GM21717 (cell line): Measurements from ENCODE around the gene SAGE1.
"Not testable (repeated sequence)": the region's sequence is repeated elsewhere in the genome, so short reads cannot be mapped to it uniquely, and the experiment has no call there.

Experiments
- ATAC-seq: cut with Tn5 transposase; IDR thresholded peaks from one replicate; pipeline ENCODE4 v1.9.1; 2021; ENCODE audit warnings: mild to moderate bottlenecking, moderate library complexity; ENCODE audit not compliant: unreplicated experiment

SAGE1 gene, protein sequence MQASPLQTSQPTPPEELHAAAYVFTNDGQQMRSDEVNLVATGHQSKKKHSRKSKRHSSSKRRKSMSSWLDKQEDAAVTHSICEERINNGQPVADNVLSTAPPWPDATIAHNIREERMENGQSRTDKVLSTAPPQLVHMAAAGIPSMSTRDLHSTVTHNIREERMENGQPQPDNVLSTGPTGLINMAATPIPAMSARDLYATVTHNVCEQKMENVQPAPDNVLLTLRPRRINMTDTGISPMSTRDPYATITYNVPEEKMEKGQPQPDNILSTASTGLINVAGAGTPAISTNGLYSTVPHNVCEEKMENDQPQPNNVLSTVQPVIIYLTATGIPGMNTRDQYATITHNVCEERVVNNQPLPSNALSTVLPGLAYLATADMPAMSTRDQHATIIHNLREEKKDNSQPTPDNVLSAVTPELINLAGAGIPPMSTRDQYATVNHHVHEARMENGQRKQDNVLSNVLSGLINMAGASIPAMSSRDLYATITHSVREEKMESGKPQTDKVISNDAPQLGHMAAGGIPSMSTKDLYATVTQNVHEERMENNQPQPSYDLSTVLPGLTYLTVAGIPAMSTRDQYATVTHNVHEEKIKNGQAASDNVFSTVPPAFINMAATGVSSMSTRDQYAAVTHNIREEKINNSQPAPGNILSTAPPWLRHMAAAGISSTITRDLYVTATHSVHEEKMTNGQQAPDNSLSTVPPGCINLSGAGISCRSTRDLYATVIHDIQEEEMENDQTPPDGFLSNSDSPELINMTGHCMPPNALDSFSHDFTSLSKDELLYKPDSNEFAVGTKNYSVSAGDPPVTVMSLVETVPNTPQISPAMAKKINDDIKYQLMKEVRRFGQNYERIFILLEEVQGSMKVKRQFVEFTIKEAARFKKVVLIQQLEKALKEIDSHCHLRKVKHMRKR

DNA sequence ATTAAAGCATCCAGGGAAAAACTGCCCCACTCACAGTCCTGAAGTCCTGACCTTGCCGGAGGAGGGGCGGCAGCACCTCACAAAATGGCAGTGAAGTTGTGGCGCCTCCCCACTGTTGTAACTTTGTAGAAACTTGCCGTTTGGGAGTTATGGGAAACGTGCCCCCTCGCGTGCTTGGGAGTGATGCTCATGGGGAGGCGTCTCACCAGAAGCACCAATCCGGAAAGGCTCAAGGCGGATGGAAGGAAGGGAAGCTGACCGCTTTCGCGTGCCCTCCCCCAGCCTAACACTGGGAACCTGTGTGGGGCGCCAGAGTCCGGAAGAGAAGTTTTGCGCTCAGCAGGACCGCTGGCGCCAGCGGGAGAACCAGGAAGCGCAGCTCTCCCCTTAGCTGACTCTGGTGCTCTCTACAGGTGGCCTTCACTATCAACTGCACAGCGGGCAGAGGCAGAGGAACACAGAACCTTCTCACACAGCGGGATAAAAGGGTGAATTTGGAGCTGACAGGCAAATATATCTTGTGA lies at the start of gene SAGE1, which contains the start of gene CT45A10:
SAGE1 (plus strand) TSS at position 423 of the 524 bp plus-strand sequence. CDS start 2,527 bp downstream, outside the sequence.
CT45A10 (minus strand) TSS at position 151 of the 524 bp plus-strand sequence. CDS start 8,100 bp downstream, outside the sequence.
- ATAC-seq = no peak

DNA sequence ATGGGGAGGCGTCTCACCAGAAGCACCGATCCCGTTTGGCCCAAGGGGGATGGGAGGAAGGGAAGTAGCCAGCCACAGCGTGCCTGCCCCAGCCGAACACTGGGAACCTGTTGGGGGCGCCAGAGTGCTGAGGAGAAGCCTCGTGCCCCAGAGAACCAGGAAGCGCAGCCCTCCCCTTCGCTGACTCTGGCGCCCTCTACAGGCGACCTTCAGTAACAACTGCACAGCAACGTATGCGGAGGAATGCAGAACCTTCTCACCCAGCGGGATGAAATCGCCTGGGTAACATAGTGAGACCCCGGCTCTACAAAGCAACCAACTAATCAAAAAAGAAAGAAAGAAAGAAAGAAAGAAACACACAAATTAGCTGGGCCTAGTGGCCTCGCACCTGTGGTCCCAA lies 39.1 kb upstream of the SAGE1 start, which contains the start of gene CT45A8:
CT45A8 (minus strand) TSS at position 101 of the 400 bp plus-strand sequence. CDS start 3,755 bp downstream, outside the sequence.
- not testable (repeated sequence) for ATAC-seq

DNA sequence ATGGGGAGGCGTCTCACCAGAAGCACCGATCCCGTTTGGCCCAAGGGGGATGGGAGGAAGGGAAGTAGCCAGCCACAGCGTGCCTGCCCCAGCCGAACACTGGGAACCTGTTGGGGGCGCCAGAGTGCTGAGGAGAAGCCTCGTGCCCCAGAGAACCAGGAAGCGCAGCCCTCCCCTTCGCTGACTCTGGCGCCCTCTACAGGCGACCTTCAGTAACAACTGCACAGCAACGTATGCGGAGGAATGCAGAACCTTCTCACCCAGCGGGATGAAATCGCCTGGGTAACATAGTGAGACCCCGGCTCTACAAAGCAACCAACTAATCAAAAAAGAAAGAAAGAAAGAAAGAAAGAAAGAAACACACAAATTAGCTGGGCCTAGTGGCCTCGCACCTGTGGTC lies 21.8 kb upstream of the SAGE1 start, which contains the start of gene CT45A9:
CT45A9 (minus strand) TSS at position 101 of the 400 bp plus-strand sequence. CDS start 3,751 bp downstream, outside the sequence.
- not testable (repeated sequence) for ATAC-seq

GRCh38 chrX:135882741-135883140 lies 10.8 kb upstream of the SAGE1 start:
- not testable (repeated sequence) for ATAC-seq

DNA sequence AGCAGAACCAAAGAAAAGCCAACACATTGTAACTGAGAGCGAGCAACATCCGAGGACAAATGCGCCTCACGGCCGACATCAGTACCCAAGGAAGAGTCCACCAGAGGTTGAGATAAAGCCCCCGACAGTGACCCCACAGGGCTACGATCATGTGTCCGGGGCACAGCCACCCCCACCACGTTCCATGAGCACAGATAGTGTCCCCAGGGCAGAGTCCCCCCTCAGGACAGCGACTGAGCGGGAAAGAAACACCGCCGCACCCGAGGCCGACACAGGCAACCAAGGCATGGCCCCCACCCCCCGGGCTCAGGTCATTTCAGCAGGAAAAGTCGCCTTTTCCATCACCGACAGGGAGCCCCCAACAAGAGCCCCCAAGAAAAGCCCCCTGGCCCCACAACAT lies 5.3 kb upstream of the SAGE1 start:
- not testable (repeated sequence) for ATAC-seq

DNA sequence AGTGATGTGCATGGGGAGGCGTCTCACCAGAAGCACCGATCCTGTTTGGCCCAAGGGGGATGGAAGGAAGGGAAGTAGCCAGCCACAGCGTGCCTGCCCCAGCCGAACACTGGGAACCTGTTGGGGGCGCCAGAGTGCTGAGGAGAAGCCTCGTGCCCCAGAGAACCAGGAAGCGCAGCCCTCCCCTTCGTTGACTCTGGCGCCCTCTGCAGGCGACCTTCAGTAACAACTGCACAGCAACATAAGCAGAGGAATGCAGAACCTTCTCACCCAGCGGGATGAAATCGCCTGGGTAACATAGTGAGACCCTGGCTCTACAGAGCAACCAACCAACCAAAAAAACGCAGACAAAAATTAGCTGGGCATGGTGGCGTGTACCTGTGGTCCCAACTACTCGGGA lies 4.5 kb upstream of the SAGE1 start:
- ATAC-seq = not testable (repeated sequence)

DNA sequence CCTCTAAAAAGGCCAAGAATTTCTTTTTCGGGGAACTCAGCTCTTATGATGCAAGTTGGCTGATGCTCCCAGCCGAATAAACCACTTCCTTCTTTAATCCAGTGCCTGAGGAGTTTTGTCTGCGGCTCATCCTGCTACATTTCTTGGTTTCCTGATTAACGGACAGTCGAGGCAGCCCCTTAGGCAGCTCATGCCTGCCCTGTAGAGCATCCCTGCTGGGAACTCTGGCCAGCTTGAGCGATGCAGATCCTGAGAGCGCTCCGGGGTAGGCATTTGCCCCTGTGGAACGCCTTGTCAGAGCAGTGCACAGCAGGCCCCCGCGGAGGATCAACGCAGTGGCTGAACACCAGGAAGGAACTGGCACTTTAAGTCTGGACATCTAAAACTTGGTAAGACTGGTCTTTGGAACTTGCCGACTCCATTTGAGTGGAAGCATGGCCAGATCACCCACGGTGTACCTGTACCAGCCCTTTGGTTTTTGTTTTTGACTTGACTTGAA lies 3.4 kb upstream of the SAGE1 start:
- no peak for ATAC-seq

DNA sequence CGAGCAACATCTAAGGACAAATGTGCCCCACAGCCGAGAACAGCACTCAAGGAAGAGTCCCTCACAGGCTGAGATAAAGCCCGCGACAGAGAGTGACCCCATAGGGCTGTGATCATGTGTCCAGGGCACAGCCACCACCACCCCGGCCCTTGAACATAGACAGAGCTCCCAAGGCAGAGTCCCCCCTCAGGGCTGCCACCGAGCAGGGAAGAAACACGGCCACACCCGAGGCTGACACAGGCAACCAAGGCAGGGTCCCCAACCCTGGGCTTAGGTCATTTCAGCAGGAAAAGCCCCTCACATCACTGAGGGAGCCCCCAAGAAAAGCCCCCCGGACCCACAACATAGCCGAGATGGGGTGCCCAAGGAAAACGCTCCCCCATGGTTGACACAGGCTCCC lies 735 bp upstream of the SAGE1 start:
- no peak for ATAC-seq

DNA sequence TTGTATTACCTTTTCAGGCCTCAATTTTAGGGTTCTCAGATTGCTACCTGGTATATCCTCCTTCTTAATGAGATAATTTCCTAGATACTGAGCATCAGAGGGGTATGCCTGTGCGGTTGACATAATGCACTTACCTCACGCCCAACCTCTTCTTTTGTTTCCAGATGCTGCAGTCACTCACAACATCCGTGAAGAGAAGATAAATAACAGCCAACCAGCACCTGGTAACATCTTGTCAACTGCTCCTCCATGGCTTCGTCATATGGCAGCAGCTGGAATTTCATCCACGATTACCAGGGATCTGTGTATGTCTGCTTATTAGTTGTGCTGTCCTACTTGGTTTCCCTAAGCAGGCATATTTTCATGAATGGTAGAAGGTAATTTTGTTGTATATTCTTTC lies 16.7 kb downstream of the SAGE1 start:
- ATAC-seq = no peak

DNA sequence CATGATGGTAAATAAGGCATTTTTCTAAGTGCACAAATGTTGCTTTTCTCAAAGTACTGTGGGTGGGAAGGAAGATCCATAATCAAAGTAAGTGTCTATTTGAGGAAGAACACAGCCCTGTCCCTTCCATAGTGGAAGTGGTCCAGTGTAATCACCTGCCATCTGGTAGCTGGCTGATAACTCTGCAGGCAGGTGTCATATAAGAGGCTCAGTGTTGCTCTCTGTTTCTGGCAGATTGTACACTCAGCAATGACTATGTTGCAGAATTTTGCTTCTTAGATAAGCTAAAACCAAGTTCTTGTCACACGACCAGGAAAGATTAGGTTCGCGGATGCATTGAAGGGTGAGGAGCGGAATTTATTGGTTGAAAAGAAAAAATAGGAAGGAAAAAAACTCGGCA lies 20.9 kb downstream of the SAGE1 start:
- ATAC-seq = no peak

DNA sequence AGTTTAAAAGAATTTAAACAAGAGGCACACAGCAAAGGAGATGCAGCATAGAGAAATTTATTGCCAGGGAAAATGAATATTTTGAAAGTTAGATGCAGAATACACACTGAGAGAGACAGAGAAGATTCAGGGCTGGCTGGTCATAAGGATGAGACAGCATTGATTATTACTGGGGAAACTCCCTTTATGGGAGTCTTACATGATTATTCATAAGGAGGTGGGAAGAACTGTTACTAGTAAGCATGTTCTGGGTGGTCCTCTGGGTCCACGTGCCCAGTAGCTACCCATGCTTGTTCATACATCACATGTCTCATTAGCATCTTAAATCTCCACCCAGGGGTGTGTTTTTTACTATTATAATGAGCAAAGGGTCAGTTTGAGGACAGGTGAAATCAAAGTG lies 27.0 kb downstream of the SAGE1 start:
- ATAC-seq = not testable (repeated sequence)

- ATAC-seq = no peak
Observed at GRCh38 chrX:135923353-135923752, 29.8 kb downstream of the SAGE1 start.

DNA sequence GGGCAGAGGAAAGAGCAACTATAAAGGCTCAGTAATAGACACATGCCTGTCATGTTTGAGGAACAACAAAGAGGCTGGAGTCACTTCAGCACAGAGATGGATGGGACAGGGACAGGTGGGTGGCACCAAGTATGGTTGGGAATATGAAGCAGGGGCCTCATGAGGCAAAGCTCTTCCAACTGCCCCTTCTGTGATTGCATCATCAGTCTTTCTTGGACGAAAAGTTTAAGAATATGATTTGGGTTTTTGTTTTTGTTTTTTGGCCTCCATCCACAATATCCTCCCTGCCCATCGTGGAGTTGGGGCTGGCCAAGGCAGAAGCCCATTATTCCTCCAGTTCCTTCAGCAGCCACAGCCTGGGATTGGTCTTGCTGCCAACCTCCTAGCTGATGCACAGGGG lies 34.4 kb downstream of the SAGE1 start:
- no peak for ATAC-seq

- peak; percentile 78 for ATAC-seq
Observed at GRCh38 chrX:135931644-135932487, 38.4 kb downstream of the SAGE1 start.

- no peak for ATAC-seq
Observed at GRCh38 chrX:135944486-135944885, 51.0 kb downstream of the SAGE1 start.

DNA sequence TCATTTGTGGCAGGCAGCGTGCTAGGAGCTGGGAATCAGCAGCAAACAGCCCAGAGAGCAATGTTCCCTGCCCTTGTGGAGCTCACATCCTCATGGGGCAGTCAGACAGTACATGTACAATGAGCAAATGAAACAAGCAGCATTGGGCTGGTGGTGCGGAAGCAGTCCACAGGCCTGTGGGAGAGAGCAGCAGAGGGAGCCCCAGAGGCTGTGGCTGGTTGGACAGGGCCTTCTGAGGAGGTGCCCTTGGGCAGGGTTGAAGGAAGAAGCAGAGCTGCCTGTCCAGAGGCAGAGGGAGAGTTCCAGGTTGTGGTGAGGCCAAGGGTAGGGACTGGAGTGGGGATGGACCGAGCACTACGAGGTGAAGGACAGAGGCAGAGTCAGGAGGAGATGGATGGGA lies 57.8 kb downstream of the SAGE1 start:
- no peak for ATAC-seq
